Stimulated activated naive B cell treated with anti-CD40 and anti-IgM and Interleukin-4, amounts not matched to agents 10 μg/mL and 1 μg/mL and 100 μg/mL, for 72 hours (primary cell): ENCODE results near the gene ARHGAP11B.
"Not testable (repeated sequence)": the region's sequence is repeated elsewhere in the genome, so short reads cannot be mapped to it uniquely, and the experiment has no call there.

Source experiments
- ATAC-seq, 2 donors: fragments of 150-1000 bp; cut with Tn5 transposase; replicated peaks; 2 replicates each; pipeline ENCODE4 v1.10.0; 2021; ENCODE audit warnings: moderate library complexity in 1 of 2
- DNase-seq: peaks from one replicate; pipeline ENCODE4 v3.0.0; 2021
- H3K27ac Mint-ChIP-seq: one replicate; pipeline ENCODE4 v1.8.0; 2022; ENCODE audit warnings: mild to moderate bottlenecking, mixed read lengths
- H3K27me3 Mint-ChIP-seq, 2 donors: one replicate each; pipeline ENCODE4 v1.8.0; 2022; ENCODE audit warnings: mixed read lengths in 2 of 2
- H3K36me3 Mint-ChIP-seq, 2 donors: one replicate each; pipeline ENCODE4 v1.8.0; 2022; ENCODE audit warnings: mixed read lengths in 2 of 2, mild to moderate bottlenecking in 1 of 2
- H3K4me1 Mint-ChIP-seq, 2 donors: one replicate each; pipeline ENCODE4 v1.8.0; 2022; ENCODE audit warnings: mixed read lengths in 2 of 2, mild to moderate bottlenecking in 1 of 2
- H3K4me3 Mint-ChIP-seq, 2 donors: one replicate each; pipeline ENCODE4 v1.8.0; 2022; ENCODE audit warnings: mild to moderate bottlenecking in 2 of 2, mixed read lengths in 2 of 2, moderate library complexity in 1 of 2
- H3K9me3 Mint-ChIP-seq, 2 donors: one replicate each; pipeline ENCODE4 v1.8.0; 2022; ENCODE audit warnings: mixed read lengths in 2 of 2, mild to moderate bottlenecking in 1 of 2

The ARHGAP11B gene

DNA sequence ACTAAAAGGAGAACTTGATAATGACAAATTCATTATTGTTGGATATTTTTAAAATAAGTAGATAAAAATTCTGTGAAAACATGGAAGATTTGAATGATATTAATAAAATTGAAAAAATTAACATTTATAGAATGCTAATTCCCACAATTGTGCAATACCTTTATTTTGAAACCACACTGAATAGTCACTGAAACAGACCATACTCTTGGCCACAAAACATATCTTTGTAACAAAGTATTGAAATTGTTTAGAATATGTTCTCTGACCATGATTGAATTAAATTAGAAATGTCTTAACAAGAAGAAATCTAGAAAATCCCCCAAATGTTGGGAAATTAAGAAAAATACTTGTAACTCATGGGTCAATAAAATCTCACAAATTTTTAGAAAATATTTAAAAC is 49.2 kb downstream of the ARHGAP11B start:
- DNase-seq = no peak
- no peak overlapping the region for H3K27ac Mint-ChIP-seq
- H3K36me3 Mint-ChIP-seq = peaks cover 9 to 17% of the 10 kb centered on the region in 2 donors

DNA sequence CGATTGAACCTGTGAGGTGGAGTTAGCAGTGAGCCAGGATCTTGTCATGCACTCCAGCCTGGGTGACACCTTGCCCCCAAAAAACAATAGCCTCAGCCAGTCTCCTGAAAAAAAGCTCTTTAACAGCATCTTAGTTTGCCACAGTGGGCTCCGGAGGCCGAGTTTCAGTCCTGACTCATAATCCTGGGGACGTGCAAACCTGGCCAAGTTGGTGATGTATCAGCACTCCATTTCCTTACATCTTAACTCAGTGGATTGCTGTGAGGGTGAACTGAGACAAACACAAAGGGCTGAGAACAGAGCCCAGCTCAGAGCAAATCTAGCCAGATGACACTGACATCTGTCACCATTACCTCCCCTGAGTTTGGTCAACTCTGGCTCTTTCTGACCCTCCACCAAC is 50.0 kb downstream of the ARHGAP11B start:
- Mint-ChIP-seq H3K36me3 (peaks cover 9 to 17% of the 10 kb centered on the region in 2 donors), H3K9me3 (peaks cover 2 to 13% of the 10 kb centered on the region in 2 donors)
- not testable (repeated sequence) for DNase-seq, H3K4me1 Mint-ChIP-seq, H3K27me3 Mint-ChIP-seq, H3K4me3 Mint-ChIP-seq, ATAC-seq, H3K27ac Mint-ChIP-seq

More for the DNA sequence above, 49.2 kb downstream of the ARHGAP11B start:
- ATAC-seq = no peak
- Mint-ChIP-seq H3K4me1 (peaks cover 0 to 2% of the 10 kb centered on the region in 2 donors), H3K4me3 (no peak overlapping the region), H3K9me3 (peaks cover 2 to 13% of the 10 kb centered on the region in 2 donors), H3K27me3 (no peaks in the 10 kb centered on the region)

GRCh38 chr15:30680997-30681396 is 55.1 kb downstream of the ARHGAP11B start:
- not testable (repeated sequence) for H3K4me3 Mint-ChIP-seq, H3K27me3 Mint-ChIP-seq, DNase-seq

DNA sequence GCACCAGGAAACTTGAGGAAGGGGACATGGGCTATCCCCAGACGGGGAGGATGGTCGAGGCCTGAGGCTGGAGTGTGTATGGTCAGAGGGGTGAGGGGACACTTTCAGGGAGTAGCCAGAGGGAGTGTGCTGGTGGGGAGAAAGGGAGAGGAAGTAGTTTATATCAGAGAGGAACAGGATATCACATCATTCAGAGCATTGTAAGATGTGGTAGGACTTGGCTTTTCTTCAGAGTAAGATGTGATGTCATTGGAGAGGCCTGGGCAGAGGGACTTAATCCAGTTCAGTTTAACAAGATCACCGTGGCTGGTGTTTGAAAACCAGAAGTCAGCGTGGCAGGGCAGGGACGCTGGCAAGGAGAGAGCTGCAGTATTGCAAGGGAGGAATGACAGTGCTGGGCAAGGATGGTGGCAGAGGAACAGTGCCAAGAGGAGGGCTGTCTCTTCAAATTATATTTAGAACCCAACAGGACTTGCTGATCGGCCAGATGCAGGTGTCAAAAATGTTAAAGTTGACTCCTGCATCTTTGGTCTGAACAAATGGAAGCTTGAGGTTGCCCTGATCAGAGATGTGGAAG is 59.9 kb downstream of the ARHGAP11B start:
- not testable (repeated sequence) for H3K4me3 Mint-ChIP-seq, H3K27ac Mint-ChIP-seq, DNase-seq, ATAC-seq, H3K36me3 Mint-ChIP-seq, H3K9me3 Mint-ChIP-seq, H3K4me1 Mint-ChIP-seq, H3K27me3 Mint-ChIP-seq

More at GRCh38 chr15:30680997-30681396, 55.1 kb downstream of the ARHGAP11B start:
- ATAC-seq, H3K9me3 Mint-ChIP-seq, H3K4me1 Mint-ChIP-seq, H3K36me3 Mint-ChIP-seq, H3K27ac Mint-ChIP-seq: not testable (repeated sequence)

GRCh38 chr15:30686651-30687050 is 60.7 kb downstream of the ARHGAP11B start:
- H3K27ac Mint-ChIP-seq, H3K4me3 Mint-ChIP-seq, H3K9me3 Mint-ChIP-seq, DNase-seq, H3K36me3 Mint-ChIP-seq, ATAC-seq, H3K27me3 Mint-ChIP-seq, H3K4me1 Mint-ChIP-seq: not testable (repeated sequence)
